HG02588 (cell line): ENCODE results near the gene MTHFD1L.
A peak's percentile ranks its signal among the peaks of the same experiment; 100 is the strongest.
"Not testable (repeated sequence)": the region's sequence is repeated elsewhere in the genome, so short reads cannot be mapped to it uniquely, and the experiment has no call there.

Experiments used
- ATAC-seq: cut with Tn5 transposase; IDR thresholded peaks from one replicate; pipeline ENCODE4 v1.9.1; 2021; ENCODE audit warnings: mild to moderate bottlenecking, moderate library complexity; ENCODE audit not compliant: unreplicated experiment

Gene MTHFD1L

DNA sequence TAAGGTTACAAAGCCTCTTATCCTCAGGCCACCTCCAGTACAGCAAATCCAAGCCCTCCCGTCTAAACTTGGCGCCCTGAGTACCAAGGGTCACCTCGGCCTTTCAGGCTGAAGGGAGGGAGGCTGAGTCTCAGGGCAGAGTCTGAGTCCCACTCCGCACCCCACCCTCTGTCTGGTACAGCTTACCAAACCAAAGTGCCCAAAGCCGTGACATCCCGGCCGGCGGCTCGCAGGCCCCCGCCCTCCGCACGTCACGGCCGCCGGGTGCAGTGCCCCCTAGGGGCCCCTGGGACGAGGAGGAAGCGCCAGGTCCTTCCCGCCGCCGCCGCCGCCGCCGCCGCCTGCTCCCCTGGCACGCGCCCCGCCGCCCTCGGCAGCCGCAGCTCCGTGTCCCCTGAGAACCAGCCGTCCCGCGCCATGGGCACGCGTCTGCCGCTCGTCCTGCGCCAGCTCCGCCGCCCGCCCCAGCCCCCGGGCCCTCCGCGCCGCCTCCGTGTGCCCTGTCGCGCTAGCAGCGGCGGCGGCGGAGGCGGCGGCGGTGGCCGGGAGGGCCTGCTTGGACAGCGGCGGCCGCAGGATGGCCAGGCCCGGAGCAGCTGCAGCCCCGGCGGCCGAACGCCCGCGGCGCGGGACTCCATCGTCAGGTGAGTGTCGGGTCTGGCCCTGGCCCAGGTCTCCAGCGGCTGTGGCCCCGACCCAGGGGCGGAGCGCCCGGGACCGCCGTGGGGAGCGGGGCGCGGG is at the start of gene MTHFD1L:
Gene MTHFD1L, plus strand, starts transcription at position 297 of the 741 bp plus-strand sequence. Its CDS starts 121 bp downstream, at position 418.
- ATAC-seq: peak; percentile 73

DNA sequence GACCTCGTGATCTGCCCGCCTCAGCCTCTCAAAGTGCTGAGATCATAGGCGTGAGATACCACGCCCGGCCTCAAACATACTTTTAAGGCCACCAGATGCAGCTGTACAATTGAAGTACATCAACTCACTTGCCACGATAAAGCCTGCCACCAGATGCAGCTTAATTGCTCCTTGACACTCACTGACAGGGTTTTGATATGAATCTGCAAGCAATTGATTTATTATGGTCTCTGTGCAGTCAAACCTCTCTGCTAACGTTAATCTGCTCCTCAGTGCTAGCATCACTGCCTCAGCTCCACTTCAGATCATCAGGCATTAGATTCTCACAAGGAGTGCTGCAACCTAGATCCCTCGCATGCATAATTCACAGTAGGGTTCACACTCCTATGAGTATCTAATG is 48.9 kb upstream of the MTHFD1L start:
- ATAC-seq: not testable (repeated sequence)

DNA sequence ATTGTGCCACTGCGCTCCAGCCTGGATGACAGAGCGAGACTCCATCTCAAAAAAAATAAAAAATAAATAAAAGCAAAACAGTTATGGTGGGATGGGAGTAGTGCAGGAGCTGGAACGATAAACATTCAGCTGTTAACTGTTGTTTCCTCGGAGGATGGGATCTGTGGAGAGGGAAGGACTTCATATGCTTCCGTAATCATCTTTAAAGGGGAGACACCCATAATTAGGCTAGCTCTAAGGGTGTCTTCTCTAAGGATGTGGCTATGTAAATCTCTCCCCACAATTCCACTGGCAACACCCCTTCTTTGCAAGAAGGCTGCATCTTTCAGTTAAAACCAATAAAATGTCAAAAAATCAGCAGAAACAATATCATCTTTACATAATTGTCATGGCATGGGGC is 42.6 kb upstream of the MTHFD1L start:
- no peak for ATAC-seq

DNA sequence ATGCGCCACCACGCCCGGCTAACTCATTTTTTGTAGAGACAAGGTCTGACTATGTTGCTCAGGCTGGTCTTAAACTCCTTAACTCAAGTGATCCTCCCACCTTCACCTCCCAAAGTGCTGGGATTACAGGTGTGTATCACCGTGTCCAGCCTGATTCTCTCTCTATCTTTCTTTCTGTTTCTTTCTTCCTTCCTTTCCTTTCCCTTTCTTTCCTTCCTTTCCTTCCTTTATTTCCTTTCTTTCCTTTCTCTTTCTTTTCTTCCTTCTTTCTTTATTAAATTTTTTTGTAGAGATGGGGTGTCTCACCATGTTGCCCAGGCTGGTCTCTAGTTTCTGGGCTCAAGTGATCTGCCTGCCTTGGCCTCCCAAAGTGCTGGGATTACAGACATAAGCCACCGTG is 38.7 kb upstream of the MTHFD1L start:
- no peak for ATAC-seq

DNA sequence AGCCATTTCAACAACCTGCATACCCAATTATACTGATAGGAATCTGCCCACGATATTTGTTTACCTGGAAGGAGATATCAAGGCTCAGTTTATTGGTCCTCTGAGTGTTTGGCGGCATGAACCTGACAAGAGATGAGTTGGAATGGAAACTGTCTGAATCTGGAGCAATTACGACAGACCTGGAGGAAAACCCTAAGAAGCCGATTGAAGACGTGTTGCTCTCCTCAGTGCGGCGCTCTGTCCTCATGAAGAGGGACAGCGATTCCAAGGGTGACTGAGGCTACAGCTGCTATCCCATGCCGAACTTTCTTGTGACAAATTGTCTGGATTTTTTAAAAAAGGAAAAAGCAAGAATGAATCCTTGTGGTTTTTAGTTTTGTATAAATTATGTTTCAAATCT is 37.4 kb upstream of the MTHFD1L start:
- ATAC-seq: not testable (repeated sequence)

DNA sequence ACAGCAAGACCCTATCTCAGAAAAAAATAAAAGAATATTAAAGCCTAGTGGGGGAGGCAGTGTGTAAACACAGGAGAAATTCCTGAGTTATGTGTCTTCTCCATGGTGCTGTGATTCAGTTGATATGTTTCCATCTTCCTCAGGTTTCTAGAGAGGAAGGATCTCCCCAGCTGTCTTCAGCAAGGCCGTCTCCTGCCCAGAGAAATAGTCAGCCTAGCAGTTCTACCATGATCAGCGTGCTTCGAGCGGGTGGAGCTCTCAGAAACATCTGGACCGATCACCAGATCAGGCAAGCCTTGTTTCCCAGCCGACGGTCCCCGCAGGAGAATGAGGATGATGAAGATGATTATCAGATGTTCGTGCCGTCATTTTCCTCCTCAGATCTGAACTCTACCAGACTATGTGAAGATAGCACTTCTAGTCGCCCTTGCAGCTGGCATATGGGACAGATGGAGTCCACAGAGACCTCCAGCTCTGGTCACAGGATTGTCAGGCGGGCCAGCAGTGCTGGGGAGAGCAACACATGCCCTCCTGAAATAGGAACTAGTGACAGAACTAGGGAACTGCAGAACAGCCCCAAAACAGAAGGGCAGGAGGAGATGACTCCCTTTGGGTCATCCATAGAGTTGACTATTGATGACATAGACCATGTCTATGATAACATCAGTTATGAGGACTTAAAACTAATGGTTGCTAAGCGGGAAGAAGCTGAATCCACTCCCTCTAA is 34.9 kb upstream of the MTHFD1L start:
- ATAC-seq: no peak

DNA sequence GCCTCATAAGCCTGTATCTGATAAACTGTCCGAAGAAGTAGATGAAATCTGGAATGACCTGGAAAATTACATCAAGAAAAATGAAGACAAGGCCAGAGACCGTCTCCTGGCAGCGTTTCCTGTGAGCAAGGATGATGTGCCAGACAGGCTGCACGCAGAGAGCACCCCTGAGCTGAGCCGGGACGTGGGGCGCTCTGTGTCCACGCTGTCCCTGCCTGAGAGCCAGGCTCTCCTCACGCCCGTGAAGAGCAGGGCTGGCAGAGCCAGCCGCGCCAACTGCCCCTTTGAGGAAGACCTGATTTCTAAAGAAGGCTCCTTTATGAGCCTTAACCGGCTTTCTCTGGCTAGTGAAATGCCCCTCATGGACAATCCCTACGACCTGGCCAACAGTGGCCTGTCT is 33.9 kb upstream of the MTHFD1L start:
- ATAC-seq: no peak

DNA sequence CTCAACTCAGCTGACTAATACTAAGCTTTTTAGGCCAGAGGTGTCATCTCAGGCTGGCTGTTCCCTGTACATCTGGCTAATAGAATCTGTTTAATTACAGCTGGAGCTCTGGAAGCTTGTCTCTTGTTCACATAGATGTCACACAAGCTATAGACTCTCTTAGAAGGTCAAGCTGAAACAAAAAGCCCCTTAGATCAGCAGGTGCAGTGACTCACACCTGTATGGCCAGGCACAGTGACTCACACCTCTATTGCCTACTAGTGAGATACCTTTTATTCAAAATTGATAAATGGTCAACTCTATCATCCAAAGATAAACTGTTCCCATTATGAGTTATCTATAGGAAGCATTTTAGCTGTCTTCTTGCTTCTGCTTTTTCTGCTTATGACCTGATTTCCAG is 29.9 kb upstream of the MTHFD1L start:
- ATAC-seq: no peak

DNA sequence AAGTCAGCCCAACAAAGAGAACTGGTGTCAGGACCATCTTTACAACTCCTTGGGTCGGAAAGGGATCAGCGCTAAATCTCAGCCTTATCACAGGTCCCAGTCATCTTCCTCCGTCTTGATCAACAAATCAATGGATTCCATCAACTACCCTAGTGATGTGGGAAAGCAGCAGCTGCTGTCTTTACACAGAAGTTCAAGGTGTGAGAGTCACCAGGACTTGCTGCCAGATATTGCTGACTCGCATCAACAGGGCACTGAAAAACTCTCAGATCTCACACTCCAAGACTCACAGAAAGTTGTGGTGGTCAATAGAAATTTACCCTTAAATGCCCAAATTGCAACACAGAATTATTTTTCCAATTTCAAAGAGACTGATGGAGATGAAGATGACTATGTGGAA is 25.3 kb upstream of the MTHFD1L start:
- no peak for ATAC-seq

DNA sequence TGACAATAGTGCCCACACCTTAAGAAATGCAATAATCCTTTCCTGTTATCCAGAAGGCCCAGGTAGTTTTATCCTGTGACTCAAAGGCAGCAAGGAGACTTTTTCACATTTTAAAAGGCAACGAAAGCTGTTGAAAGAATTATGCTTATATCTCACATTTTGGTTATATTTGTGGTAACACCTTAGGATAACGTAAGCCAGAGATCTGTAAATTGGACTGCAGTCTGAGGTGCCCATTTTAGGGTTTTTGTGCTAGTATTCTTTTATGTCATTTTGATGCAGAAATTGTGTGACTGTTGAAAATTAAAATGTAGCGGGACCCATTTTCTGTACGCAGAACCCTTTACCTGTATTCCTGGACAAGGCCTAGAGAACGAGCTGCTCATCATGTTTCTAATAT is 24.3 kb upstream of the MTHFD1L start:
- no peak for ATAC-seq

DNA sequence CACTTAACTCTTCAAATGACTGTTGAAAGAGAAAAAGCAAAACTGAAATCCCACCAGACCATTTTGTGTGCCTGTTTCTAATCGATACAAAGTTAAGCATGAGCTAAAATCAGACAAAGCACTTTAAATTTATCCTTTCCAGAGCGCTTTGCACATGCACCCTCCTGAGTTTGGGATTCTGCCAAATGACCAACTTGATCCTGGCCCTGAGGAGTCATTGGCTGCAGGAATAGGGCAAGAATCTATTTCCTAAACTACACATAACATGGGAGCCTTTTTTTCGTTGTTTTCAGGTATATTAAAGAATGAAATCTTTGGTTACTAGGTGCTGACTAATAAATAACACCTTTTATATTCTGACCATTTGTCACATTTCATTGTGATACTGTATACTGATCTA is 23.8 kb upstream of the MTHFD1L start:
- ATAC-seq: no peak

DNA sequence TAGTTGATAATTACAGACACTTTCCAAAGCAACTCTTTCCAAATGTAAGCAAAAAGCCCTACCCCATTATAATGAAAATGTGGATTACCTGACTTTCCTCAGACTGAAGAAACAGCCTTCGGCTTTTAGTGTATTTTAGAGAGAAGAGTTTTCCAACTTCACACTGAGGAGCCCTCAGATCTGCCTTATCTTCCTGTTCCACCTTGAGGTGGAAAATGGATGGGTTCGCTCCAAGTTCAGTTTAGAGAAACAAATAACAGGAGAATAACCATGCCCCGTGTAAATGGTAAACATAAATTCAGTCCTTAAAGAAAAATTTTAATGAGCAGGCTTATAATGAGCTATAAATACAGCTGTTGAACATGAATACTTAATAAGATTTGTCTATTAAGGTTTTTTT is 21.1 kb upstream of the MTHFD1L start:
- no peak for ATAC-seq

DNA sequence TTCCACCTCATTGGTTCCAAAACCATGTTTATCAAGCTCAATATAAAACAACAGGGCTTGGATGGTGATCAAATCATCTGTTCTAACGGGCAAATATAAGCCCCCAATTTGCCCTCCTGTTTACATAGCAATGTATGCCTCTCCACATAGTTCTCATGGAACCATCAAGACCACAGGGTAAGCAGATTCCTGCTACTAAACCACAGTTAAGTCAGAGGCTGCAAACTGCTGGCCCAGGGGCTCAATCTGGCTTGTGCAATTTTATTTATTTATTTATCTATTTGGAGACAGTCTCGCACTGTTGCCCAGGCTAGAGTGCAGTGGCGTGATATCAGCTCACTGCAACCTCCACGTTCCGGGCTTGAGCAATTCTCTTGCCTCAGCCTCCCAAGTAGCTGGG is 18.9 kb upstream of the MTHFD1L start:
- no peak for ATAC-seq

DNA sequence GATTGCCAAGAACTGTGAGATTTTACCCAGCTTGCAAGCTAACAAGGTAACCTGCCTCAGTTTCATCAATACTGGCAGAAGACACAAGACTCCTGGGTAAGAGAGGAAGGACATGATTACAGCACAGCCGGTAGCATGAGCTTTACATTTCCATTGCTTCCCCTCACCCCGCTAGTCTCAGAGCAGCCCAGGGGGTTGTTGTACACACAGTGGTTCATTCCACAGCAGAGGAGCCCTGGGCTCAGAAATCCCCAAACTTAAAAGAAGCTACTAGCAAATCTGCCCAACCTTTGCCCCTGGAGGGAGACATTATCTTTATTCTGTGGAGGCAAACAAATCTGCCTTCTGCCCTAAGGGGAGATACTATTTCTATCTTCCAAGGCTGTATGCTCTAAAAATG is 17.1 kb upstream of the MTHFD1L start:
- ATAC-seq: no peak

DNA sequence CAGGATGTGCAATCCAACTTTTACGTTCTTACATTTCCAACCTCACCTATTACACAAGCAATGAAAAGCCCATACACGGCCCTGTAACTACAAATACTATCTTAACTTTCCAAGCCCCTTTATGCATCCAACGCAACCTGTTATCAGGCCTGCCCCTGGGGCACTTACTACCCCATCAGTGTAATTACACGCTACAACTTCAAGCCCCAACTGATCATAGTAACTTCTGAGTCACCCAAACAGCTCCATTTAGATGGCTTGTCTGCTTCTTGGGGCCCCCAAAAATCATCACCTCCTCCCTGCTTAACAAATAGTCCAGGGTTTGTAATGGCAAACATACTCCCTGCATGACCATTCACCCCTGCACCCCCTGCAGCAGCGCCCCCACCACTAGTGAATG is 11.1 kb upstream of the MTHFD1L start:
- not testable (repeated sequence) for ATAC-seq

DNA sequence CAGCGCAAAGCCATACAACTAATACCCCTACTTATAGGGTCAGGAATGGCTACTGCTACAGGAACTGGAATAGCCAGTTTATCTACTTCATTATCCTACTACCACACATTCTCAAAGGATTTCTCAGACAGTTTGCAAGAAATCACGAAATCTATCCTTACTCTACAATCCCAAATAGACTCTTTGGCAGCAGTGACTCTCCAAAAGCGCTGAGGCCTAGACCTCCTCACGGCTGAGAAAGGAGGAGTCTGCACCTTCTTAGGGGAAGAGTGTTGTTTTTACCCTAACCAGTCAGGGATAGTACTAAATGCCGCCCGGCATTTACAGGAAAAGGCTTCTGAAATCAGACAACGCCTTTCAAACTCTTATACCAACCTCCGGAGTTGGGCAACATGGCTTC is 10.3 kb upstream of the MTHFD1L start:
- not testable (repeated sequence) for ATAC-seq

DNA sequence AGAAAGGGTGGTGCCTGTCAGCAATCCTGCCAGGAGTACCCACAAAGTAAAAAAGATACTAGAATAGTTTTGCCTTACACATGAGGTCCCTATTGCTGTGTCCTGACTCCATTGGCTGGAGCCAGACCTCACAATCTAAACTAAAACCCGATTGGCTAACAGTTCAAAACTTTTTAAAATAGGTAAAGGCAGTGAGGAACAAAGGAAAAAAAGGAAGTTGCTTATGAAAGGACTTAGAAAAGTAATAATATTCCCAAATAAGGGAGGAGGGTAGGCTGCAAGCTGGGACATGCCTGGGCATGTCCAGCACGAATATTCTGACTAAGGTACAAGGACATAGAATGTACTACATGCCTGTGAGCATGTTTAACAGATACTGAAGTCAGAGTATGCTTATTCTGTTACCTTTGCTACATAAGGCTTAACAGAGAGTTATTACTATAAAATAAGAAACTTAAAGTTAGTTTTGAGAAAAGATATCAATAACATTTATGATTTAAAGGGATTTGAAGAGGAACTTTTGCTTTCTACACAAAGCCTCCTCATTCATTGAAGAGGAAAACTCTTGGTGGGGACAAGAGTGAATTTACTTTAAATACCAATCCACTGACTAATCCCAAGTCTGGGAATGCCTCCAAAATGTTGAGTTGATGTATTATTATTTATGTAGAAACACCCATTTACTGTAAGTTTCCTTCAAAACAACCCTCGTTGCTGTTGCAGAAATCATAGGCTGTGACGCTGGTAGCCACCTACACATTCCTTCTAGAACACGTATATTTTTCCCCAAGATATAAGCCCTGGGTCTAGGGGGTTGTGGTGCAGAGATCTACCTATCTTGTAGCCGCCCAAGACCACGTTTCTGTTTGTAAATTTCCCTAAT is 8.2 kb upstream of the MTHFD1L start:
- no peak for ATAC-seq

DNA sequence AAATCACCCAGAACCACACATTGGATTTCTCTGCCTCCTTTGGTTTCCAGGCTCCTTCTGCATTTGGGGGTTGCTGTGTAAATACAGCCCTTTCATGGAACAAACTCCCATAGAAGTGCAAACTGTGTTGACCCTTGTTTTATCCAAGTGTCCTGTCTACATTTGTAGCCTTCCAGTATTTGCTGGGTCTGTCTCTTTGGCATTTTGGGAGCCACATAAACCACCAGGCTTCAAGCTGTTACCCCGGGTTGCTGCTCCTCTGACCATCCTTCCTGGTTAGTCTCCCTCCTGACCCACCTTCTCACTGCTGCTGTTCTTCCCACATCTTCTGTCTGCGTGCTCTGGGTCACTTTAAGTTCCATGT is 7.6 kb upstream of the MTHFD1L start:
- no peak for ATAC-seq

DNA sequence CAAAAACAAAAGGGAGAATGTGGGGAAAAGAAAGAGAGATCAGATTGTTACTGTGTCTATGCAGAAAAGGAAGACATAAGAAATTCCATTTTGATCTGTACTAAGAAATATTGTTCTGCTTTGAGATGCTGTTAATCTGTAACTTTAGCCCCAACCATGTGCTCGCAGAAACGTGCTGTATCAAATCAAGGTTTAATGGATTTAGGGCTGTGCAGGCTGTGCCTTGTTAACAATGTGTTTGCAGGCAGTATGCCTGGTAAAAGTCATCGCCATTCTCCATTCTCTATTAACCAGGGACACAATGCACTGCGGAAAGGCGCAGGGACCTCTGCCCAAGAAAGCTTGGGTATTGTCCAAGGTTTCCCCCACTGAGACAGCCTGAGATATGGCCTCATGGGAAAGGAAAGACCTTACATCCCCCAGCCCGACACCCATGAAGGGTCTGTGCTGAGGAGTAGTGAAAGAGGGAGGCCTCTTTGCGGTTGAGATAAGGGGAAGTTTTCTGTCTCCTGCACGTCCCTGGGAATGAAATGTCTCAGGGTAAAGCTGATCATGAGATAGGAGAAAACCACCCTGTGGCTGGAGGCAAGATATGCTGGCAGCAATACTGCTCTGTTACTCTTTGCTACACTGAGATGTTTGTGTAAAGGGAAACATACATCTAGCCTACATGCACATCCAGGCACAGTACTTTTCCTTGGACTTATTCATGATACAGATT is 3.9 kb upstream of the MTHFD1L start:
- ATAC-seq: not testable (repeated sequence)

DNA sequence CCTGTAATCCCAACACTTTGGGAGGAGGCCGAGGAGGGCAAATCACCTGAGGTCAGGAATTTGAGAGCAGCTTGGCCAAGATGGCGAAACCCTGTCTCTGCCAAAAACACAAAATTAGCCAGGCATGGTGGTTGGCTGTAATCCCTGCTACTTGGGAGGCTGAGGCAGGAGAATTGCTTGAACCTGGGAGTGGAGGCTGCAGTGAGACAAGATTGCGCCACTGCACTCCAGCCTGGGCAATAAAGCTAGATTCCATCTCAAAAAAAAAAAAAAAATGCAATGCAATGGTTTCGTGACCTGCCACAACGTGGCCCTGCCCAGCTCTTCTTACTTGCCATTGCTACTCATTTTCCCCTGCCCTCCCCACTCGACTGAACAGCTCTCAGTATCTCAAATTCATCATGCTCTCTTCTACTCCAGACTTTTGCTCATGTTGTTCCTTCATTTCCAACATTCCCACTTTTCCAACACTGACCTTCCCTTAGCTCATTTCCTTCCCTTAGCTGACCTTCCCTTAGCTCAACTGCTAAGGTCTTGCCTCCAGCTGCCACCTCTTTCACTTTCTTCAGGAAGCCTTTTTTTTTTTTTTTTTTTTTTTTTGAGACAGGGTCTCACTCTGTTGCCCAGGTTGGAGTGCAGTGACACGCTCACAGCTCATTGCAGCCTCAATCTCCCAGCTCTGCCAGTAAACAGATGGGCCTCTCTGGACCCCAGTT is 2.1 kb upstream of the MTHFD1L start:
- ATAC-seq: no peak
